ENCODE measurements around the gene PKN2.

DNA sequence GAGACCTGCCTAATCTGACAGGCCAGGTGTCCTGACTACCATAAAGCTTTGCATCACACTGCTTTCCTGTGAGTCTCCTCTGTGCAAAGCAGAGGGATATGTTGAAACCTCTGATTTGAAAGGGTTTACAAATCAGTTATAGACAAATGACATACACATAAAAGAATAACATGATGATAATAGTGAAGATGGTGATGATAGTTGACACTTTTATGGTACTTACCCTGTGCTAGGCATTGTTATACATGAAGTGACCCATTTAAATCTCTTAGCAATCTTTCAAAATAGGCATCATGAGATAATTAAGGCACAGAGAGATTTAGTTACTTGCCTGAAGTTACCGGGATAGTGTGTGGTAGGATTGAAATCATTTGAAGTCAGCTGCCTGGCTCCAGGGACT is 34.1 kb upstream of the PKN2 start:
- TF ChIP-seq JUN (CRISPR knock-in tag; IDR thresholded peaks at IDR 0.05) (no peak), ETV6 (CRISPR knock-in tag; IDR thresholded peaks at IDR 0.05) (no peak), GRHL2 (CRISPR knock-in tag; IDR thresholded peaks at IDR 0.05; ENCODE audit: insufficient replicate concordance, severe bottlenecking) (no peak), GABPB1 (CRISPR knock-in tag; IDR thresholded peaks at IDR 0.05) (no peak)
- TF ChIP-seq, protein P1, sequence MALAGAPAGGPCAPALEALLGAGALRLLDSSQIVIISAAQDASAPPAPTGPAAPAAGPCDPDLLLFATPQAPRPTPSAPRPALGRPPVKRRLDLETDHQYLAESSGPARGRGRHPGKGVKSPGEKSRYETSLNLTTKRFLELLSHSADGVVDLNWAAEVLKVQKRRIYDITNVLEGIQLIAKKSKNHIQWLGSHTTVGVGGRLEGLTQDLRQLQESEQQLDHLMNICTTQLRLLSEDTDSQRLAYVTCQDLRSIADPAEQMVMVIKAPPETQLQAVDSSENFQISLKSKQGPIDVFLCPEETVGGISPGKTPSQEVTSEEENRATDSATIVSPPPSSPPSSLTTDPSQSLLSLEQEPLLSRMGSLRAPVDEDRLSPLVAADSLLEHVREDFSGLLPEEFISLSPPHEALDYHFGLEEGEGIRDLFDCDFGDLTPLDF (CRISPR knock-in tag; IDR thresholded peaks at IDR 0.05) = no peak
- TF ChIP-seq, protein P2, sequence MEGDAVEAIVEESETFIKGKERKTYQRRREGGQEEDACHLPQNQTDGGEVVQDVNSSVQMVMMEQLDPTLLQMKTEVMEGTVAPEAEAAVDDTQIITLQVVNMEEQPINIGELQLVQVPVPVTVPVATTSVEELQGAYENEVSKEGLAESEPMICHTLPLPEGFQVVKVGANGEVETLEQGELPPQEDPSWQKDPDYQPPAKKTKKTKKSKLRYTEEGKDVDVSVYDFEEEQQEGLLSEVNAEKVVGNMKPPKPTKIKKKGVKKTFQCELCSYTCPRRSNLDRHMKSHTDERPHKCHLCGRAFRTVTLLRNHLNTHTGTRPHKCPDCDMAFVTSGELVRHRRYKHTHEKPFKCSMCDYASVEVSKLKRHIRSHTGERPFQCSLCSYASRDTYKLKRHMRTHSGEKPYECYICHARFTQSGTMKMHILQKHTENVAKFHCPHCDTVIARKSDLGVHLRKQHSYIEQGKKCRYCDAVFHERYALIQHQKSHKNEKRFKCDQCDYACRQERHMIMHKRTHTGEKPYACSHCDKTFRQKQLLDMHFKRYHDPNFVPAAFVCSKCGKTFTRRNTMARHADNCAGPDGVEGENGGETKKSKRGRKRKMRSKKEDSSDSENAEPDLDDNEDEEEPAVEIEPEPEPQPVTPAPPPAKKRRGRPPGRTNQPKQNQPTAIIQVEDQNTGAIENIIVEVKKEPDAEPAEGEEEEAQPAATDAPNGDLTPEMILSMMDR (IDR thresholded peaks at IDR 0.05) = no peak
- TF ChIP-seq, protein P3, sequence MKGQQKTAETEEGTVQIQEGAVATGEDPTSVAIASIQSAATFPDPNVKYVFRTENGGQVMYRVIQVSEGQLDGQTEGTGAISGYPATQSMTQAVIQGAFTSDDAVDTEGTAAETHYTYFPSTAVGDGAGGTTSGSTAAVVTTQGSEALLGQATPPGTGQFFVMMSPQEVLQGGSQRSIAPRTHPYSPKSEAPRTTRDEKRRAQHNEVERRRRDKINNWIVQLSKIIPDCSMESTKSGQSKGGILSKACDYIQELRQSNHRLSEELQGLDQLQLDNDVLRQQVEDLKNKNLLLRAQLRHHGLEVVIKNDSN (CRISPR knock-in tag; IDR thresholded peaks at IDR 0.05) = no peak

All from WTC11 (cell line).